GM12875 (cell line): ENCODE data around the gene PRKAG2.

Source experiments
- H3K4me3 ChIP-seq: one replicate; pipeline ENCODE4 v1.5.1; 2011; ENCODE audit warnings: low read depth, low read length, control low read depth
- CTCF ChIP-seq: IDR thresholded peaks from 2 replicates; pipeline ENCODE4 v1.5.1; 2011; ENCODE audit warnings: low read depth, mild to moderate bottlenecking, control low read depth, inconsistent platforms, low read length, moderate library complexity, borderline replicate concordance; ENCODE audit not compliant: insufficient read depth

The PRKAG2 gene

GRCh38 chr7:151853896-151854719 is 22.8 kb downstream of the PRKAG2 start:
- no peak for TF ChIP-seq CTCF
- H3K4me3 ChIP-seq = no peak overlapping the region

DNA sequence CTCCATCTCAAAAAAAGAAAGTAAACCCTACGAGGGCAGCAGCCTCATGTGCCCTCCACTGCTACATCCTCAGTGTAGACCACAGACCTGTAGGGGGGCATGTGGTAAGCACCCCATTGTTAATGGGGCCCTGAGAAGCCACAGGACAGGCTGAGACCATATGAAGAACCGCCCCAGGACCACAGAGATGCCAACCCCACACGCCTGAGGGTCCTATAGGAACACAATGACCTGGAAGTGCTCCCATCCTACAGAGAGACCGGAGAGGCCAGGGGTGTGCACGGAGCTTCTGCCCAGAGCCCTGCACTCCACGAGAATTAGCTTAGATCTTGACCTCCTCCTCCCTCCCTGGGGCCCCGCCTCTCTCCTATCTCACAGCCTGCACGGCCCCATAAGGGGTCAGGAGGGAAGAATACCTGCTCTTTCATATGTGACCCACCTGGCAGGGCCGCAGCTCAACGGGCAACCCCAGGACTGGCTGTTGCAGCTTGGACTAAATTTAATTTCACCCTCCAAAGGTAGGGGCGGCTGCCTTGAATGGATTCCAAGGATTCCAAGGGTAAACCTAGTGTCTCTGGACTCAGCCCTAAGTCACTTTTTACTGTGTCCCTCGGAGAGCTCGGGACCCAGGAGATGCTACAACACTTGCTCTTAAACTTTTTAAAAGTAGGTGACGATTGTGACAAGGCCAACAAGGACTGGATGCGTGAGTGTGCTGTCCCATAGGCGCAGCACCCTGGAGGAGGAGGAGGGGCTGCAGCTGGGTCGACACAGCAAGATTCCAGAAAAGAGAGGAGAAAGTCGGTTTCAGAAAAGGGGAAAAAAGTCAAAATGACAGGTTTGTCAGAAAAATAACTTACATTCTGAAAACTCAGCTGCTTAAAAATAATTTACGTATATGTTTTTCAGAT is 24.2 kb downstream of the PRKAG2 start:
- no peak overlapping the region for H3K4me3 ChIP-seq
- no peak for TF ChIP-seq CTCF

DNA sequence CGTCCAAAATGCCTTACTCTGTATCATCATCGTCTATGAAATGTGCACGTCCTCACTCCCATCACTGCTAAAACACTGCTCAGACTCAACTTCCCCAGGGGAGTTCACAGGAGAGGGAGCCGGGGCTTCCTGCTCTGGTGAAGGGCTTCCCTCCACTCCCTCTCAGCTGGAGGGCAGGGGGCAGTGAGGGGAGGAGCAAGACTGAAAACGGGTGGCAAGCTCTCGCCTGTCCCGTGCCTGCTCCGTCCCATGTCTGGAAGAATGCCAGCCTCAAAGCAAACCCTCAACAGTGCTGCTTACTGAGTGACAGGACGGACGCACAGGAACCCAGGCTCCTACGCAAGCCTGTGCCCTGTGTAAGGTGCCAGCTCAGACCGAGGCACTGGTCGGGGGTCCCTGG is 25.1 kb downstream of the PRKAG2 start:
- TF ChIP-seq CTCF = no peak
- no peak overlapping the region for H3K4me3 ChIP-seq

DNA sequence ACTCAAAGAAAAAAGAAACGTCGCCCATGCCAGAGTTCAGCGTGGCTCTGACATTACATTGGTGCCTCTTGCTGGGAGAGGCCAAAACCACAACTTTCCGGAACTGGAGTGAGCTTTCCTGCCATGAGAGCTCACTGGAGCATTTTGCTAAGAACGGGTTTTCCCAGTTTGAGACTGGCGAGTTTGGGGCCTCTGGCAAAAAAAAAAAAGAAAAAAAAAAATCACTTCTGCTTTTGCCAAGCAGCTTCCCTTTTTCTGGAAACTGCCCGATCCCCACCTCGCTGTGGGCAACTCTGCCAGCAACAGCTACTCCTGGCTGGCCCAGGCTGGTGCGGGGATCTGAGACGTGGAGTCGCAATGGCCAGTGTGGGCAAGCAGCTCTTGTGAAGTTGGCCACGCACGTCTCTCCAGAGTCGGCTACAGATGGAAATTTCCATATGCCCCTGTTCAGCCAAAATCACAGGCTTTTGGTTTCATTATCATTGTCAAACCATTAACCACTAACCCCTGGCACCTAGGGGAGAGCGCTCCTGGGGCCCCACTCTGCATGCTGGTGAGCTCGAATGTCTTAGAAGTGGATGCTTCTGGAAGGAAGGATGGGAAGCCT is 25.7 kb downstream of the PRKAG2 start:
- TF ChIP-seq CTCF = no peak
- no peak overlapping the region for H3K4me3 ChIP-seq

- no peak for TF ChIP-seq CTCF
- H3K4me3 ChIP-seq = no peak overlapping the region
Measured at GRCh38 chr7:151850491-151851124, 26.3 kb downstream of the PRKAG2 start.

DNA sequence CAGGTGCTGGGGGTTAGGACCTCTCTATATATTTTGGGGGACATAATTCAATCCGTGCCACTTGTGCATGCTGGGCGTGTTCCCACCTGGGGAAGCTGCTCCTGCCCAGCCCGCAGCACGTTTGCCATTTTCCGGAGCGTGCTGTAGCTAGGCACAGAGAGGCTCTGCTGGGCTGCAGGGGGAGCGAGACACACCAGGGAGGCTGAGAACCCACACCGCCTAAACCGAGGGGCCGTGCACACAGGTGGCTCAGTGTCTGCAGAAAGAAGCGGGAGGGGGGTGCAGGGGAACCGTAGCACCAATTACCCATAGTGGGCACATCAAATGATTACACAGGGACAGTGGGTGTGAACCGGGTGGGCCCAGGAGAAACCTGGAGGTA is 27.0 kb downstream of the PRKAG2 start:
- TF ChIP-seq CTCF = no peak
- H3K4me3 ChIP-seq = no peak overlapping the region
